Activated T-cell treated with anti-CD3 and anti-CD28 coated beads for 4 hours (primary cell): ENCODE measurements around the gene HS6ST3.

Experiments used
- DNase-seq: peaks from one replicate; pipeline ENCODE4 v3.0.0-alpha.2; 2020

Gene HS6ST3

DNA sequence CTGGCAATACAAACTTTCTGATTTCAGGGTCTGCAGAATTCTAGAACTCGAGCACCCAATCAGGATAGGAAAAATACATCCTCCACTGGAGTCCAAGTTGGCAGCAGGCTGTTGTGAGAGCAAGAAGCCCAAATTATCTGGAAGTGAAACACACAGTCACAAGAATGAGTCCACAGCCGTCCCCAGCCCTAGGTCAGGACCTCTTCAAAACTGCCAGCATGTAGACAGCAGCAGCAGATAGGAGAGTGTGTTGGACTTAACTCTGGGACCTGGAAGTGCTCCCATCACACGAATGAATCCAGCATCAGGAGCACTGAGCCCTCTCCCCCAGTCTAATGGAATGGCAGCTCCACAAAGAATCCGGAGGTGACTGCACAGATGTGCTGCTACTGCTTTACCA, 483.7 kb downstream of the HS6ST3 start:
- no peak for DNase-seq

GRCh38 chr13:96575423-96576320, 485.8 kb downstream of the HS6ST3 start:
- DNase-seq: no peak

GRCh38 chr13:96581741-96582140, 491.8 kb downstream of the HS6ST3 start:
- DNase-seq: no peak

DNA sequence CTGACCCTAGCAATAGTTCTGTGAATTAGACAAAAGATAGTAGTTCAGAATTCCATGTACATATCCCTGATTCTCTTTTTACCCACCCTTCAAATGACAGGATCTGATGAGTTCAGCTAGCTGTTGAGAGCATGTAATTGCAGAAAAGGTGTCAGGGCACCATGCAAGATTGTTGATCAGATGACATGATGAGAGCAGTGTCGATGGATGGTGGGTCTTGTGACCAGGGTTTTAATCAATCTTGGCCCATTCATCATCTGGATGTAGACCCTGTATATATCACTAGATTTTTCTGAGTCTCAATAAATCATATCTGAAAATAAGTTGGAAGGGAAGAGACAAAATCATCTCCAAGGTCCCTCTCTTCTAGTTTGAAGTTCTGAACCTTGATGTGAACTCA, 525.3 kb downstream of the HS6ST3 start:
- no peak for DNase-seq

- no peak for DNase-seq
Observed at GRCh38 chr13:96617528-96617927, 527.6 kb downstream of the HS6ST3 start.

GRCh38 chr13:96621634-96622183, 531.8 kb downstream of the HS6ST3 start:
- no peak for DNase-seq

GRCh38 chr13:96629331-96629730, 539.4 kb downstream of the HS6ST3 start:
- DNase-seq: no peak

- DNase-seq: no peak
Observed at GRCh38 chr13:96632536-96633320, 542.8 kb downstream of the HS6ST3 start.

GRCh38 chr13:96636001-96636709, 546.2 kb downstream of the HS6ST3 start:
- no peak for DNase-seq

DNA sequence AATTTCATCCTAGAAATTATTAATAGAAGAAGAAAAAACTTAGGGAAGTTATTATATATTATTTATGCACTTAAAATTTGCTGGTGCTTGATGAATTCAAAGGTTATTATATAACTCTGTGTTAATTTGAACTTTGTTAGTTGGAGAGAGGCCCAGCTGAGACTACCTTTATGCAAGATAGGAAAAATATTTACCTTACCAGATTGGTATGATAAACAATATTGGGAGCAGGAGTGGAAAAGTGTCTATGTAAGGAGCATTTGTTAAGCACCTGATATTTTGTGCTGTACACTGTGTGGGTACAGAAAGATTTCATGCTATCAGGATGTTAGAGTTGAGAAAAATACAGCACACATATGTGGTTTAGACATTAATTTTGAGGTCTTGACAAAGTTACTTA, 547.1 kb downstream of the HS6ST3 start:
- DNase-seq: no peak

- no peak for DNase-seq
Observed at GRCh38 chr13:96646101-96646500, 556.2 kb downstream of the HS6ST3 start.

DNA sequence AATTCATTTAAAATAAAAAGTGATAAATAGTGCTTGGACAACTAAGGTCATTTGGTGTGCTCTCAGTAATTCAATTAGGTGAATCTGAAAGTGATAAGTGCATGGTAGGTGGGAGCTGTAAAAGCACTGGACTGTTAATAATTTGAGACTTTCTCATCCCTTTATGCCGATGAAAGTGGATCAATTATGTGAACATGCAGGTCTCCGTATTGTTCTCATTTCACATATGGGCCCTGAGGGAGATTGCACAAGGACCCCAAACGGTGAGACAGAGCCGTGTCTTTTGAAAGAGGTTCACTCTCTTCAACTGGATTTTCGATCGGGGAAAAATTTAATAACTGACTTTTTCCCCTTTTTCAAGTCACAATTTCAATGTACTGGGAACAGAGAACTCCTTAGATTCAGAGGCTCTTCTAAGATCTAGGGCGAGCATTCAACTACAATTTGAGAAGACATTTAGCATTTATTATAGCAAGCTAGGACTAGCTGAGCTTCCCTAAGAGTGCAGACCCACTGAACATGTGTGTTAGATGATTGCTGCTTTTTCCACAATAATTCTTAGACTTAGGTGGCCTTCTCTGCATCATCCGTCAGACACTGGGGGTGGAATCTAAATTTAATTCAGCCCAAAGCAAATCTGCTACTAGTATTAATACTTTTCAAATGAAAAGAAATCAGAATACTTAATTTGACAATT, 556.8 kb downstream of the HS6ST3 start:
- no peak for DNase-seq

- DNase-seq: no peak
Observed at GRCh38 chr13:96650301-96650886, 560.5 kb downstream of the HS6ST3 start.

DNA sequence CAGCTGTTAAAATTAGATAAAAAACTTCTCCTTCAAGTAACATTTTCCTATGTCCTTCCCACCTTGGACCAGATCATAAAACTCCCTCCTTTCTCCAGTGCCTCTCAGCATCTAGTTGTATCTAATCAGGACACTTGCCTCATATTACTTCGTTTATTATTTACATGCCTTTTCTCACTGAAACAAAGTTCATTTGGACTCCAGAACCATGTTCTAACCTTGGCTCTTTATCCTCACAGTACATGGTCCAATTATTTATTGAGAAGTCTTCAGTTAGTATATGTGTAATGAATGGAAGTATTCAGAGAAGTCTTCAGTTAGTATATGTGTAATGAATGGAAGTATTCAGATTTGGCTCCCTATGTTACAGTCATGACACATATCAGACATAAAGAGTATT, 561.7 kb downstream of the HS6ST3 start:
- no peak for DNase-seq

DNA sequence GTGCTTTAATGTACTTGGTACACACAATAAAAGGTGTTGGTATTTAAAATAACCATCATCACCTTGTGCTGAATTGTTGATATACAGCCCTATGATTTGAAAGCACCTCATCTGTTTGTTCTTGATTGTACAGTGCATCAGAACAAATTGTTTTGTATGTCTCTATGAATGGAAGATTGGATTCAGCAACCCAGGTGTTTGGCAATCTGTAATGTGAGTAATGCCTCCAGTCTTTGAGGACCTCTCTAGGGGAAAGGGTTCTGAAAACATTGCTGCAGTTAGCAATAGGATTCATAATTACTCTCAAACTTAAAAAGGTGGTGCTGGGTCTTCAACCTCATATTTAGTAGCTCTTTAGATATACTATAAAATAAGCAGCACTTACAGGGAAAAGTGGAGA, 562.6 kb downstream of the HS6ST3 start:
- no peak for DNase-seq

DNA sequence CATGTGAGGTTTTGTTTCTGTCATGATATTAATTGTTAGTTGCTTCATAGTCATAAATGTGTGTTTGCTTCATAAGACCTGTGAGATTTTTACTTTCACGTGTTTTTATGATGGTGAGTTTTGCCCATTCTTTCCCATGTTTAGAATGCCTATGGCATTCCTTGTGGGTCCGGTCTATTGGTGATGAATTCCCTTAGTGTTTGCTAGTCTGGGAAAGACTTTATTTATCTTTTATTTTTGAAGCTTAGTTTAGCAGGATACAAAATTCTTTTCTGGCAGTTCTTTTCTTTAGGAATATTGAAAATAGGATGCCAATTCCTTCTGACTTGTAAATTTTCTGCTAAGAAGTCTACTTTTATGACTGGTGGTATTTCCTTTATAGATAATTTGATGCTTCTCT, 571.7 kb downstream of the HS6ST3 start:
- DNase-seq: no peak

DNA sequence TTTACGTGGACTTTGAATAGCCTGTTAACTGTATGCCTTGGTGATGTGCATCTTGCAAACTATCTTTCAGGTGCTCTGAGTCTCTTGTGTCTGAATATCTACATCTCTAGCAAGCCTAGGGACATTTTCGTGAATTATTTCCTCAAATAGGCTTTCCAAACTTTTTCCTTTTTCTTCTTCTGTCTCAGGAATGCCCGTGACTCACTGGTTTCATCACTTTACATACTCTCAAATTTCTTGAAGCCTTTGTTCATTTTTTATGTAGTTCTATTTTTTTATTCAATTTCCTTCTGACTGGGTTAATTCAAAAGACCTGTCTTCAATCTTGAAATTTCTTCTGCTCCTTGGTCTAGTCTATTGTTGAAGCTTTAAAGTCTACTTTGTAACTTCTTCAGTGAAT, 572.1 kb downstream of the HS6ST3 start:
- no peak for DNase-seq

DNA sequence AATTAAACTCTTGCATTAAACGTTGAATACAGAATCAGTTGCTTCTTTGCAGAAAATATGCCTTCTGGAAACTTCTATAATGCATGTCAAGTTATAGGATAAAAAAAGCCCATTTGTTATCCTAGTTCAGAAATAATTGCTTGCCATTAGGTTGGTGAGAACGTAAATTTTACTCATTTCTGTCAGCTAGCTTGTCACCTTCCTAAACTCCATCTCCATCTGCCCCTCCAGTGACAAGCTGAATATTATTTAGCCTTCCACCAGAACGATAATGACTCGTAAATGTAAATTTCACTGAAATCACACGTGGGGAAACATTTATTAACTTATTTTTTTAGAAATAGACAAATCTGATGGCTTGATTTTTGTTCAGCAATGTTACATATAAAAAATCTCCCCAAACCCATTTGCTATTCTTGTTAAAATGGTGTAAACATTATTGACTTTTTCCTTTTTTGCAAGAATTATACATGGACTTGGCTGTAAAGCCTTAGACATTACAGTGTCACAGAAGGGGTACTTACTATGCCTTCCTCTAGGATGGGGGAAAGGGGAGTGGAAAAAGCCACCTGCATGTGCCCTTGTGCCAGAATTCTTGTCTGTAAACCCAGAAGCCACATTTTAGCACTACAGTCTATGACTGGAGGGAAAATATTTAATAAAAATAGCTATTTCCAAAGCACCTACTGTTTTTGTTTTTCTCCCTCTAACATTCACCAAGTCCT, 577.5 kb downstream of the HS6ST3 start:
- no peak for DNase-seq

DNA sequence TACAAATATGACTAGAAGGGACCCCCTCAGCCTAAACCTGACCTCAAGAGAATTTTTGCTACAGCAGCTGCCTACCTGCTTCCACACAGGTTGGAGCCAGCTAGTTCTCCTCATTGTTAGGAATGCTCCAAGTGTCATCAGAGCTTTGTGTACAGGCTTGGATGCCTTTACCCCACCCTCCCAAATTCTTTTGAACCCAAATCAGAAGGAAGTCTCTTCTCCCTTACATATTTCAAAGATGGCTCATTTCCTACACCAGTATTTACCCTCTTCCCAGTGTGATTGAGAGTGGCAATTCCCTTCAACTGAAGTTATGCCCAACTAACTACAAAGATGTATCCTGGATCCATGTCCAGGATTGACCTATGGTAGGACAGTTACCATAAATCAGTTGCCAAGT, 581.2 kb downstream of the HS6ST3 start:
- no peak for DNase-seq

- no peak for DNase-seq
Observed at GRCh38 chr13:96672016-96672415, 582.1 kb downstream of the HS6ST3 start.

- no peak for DNase-seq
Observed at GRCh38 chr13:96673825-96674224, 583.9 kb downstream of the HS6ST3 start.
